ENCODE data around the gene LILRB5. TPM values are rescaled to one million over a fixed set of nuclear protein-coding genes. Genes with fewer than 3 reads are reported as not detected.

Gene LILRB5
- total RNA-seq, 1 experiment from 2014 or later, result not detected

GRCh38 chr19:54203151-54203611 lies 53.9 kb downstream of the LILRB5 start:
- no peak for DNase-seq
- ChIA-PET POLR2A (ENCODE audit: unreplicated experiment) (no interaction called here), CTCF (no interaction called here)
- peak overlapping the region; percentile 85; the same call in 1 of the 2 replicates for H3K27ac ChIP-seq
- no peaks in the 10 kb centered on the region for H3K9me2 ChIP-seq (ENCODE audit: insufficient read depth)
- TF ChIP-seq CTCF (conservative IDR thresholded peaks at IDR 0.05) (no peak), EZH2 (IDR thresholded peaks at IDR 0.05; ENCODE audit: low read depth) (no peak)
- H3K36me3 ChIP-seq (ENCODE audit: low read depth), result peaks cover 61% of the 10 kb centered on the region
- H2AFZ ChIP-seq, result no peak overlapping the region
- intact Hi-C loops (cut with micrococcal nuclease; ENCODE audit: unreplicated experiment), result no loop called here
- peak overlapping the region; percentile 94 for H3K4me2 ChIP-seq
- H4K20me1 ChIP-seq (ENCODE audit: insufficient read depth), result peaks cover 72% of the 10 kb centered on the region
- no TSS peak for BruUV-seq (replicated peaks)
- H3F3A ChIP-seq (ENCODE audit: insufficient read depth, low read depth), result peaks cover 74% of the 10 kb centered on the region
- H3K4me1 ChIP-seq (replicated peaks; ENCODE audit: insufficient read depth), result peaks cover 47% of the 10 kb centered on the region
- no peaks in the 10 kb centered on the region for H3K9me3 ChIP-seq (ENCODE audit: insufficient read depth, low read depth)
- peaks cover 62% of the 10 kb centered on the region for H3K79me2 ChIP-seq (ENCODE audit: low read depth)
- peak overlapping the region; percentile 82; the same call in 1 of the 2 replicates for H3K4me3 ChIP-seq
- H3K27me3 ChIP-seq (ENCODE audit: insufficient read depth, low read depth), result no peaks in the 10 kb centered on the region

- ChIA-PET CTCF (no interaction called here), POLR2A (ENCODE audit: unreplicated experiment) (interaction anchor here (0.6 to 2.5 kb wide), 2 partner anchors 13 to 37 kb away, joined by 4 to 14 read pairs; partner anchors contain the start of gene MBOAT7)
- peak overlapping the region; percentile 85 for H3K27ac ChIP-seq
- H3F3A ChIP-seq (ENCODE audit: insufficient read depth, low read depth), result peaks cover 64% of the 10 kb centered on the region
- H2AFZ ChIP-seq, result no peak overlapping the region
- no peaks in the 10 kb centered on the region for H3K27me3 ChIP-seq (ENCODE audit: insufficient read depth, low read depth)
- H3K4me3 ChIP-seq, result peak overlapping the region; percentile 82
- H3K4me2 ChIP-seq, result peak overlapping the region; percentile 94
- peaks cover 60% of the 10 kb centered on the region for H4K20me1 ChIP-seq (ENCODE audit: insufficient read depth)
- H3K9me3 ChIP-seq (ENCODE audit: insufficient read depth, low read depth), result no peaks in the 10 kb centered on the region
- peaks cover 60% of the 10 kb centered on the region for H3K36me3 ChIP-seq (ENCODE audit: low read depth)
- no peak for DNase-seq
- TF ChIP-seq CTCF (conservative IDR thresholded peaks at IDR 0.05), result no peak
- no peak for TF ChIP-seq EZH2 (IDR thresholded peaks at IDR 0.05; ENCODE audit: low read depth)
- no TSS peak for BruUV-seq (replicated peaks)
- H3K9me2 ChIP-seq (ENCODE audit: insufficient read depth), result no peaks in the 10 kb centered on the region
- intact Hi-C loops (cut with micrococcal nuclease; ENCODE audit: unreplicated experiment), result no loop called here
- peaks cover 62% of the 10 kb centered on the region for H3K79me2 ChIP-seq (ENCODE audit: low read depth)
- H3K4me1 ChIP-seq (replicated peaks; ENCODE audit: insufficient read depth), result peaks cover 40% of the 10 kb centered on the region
Measured at GRCh38 chr19:54201980-54202379, 55.1 kb downstream of the LILRB5 start.

GRCh38 chr19:54201172-54201701 lies 55.8 kb downstream of the LILRB5 start:
- Histone ChIP-seq H3K27ac (peak overlapping the region; percentile 85), H3K4me3 (peak overlapping the region; percentile 82), H3K36me3 (ENCODE audit: low read depth) (peaks cover 52% of the 10 kb centered on the region), H3K79me2 (ENCODE audit: low read depth) (peaks cover 55% of the 10 kb centered on the region), H4K20me1 (ENCODE audit: insufficient read depth) (peaks cover 52% of the 10 kb centered on the region), H3F3A (ENCODE audit: insufficient read depth, low read depth) (peaks cover 62% of the 10 kb centered on the region), H3K4me1 (replicated peaks; ENCODE audit: insufficient read depth) (peaks cover 40% of the 10 kb centered on the region), H3K27me3 (ENCODE audit: insufficient read depth, low read depth) (no peaks in the 10 kb centered on the region), H3K9me3 (ENCODE audit: insufficient read depth, low read depth) (no peaks in the 10 kb centered on the region), H3K4me2 (peak overlapping the region; percentile 94), H3K9me2 (ENCODE audit: insufficient read depth) (no peaks in the 10 kb centered on the region), H2AFZ (no peak overlapping the region)
- ChIA-PET POLR2A (ENCODE audit: unreplicated experiment) (interaction anchor here (0.9 to 2.5 kb wide), 3 partner anchors 12 to 64 kb away, joined by 5 to 14 read pairs (median 6); partner anchors contain the start of genes CNOT3 and MBOAT7), CTCF (no interaction called here)
- DNase-seq, result no peak
- intact Hi-C loops (cut with micrococcal nuclease; ENCODE audit: unreplicated experiment), result no loop called here
- TF ChIP-seq EZH2 (IDR thresholded peaks at IDR 0.05; ENCODE audit: low read depth) (no peak), CTCF (conservative IDR thresholded peaks at IDR 0.05) (no peak)
- TSS peak; percentile 45 for BruUV-seq (replicated peaks)

Small RNA genes within 50 kb of the gene (microRNA-seq; reads per million reads assigned to microRNA genes)
- gene MIR4752 (ENCODE audit: borderline number of aligned reads, borderline replicate concordance), result not detected

Other genes starting within 250 kb of the LILRB5 start
- gene VSTM1, start 193.4 kb downstream of the LILRB5 start, total RNA-seq (2021), result 0.59 TPM in 1 of 2 replicates, not detected in the other
- gene TARM1, start 175.9 kb downstream of the LILRB5 start, total RNA-seq (2021), result not detected in 2 replicates
- 0.87 and 2.4 TPM in 2 replicates for gene OSCAR, start 156.5 kb downstream of the LILRB5 start, total RNA-seq (2021)
- gene NDUFA3, start 154.4 kb downstream of the LILRB5 start, total RNA-seq (2021), result 119 and 134 TPM in 2 replicates
- 35.8 and 47.4 TPM in 2 replicates for gene TFPT, start 141.6 kb downstream of the LILRB5 start, total RNA-seq (2021)
- 86.1 and 109 TPM in 2 replicates for gene PRPF31, start 141.5 kb downstream of the LILRB5 start, total RNA-seq (2021)
- gene CNOT3, start 119.5 kb downstream of the LILRB5 start, total RNA-seq (2021), result 83.0 and 89.1 TPM in 2 replicates
- gene LENG1, start 97.6 kb downstream of the LILRB5 start, total RNA-seq (2021), result 5.0 and 6.7 TPM in 2 replicates
- gene TMC4, start 84.1 kb downstream of the LILRB5 start, total RNA-seq (2021), result 175 and 194 TPM in 2 replicates
- 488 and 494 TPM in 2 replicates for gene MBOAT7, start 67.7 kb downstream of the LILRB5 start, total RNA-seq (2021)
- 134 and 162 TPM in 2 replicates for gene TSEN34, start 66.0 kb downstream of the LILRB5 start, total RNA-seq (2021)
- 1,266 and 1,888 TPM in 2 replicates for gene RPS9, start 56.4 kb downstream of the LILRB5 start, total RNA-seq (2021)
- gene LILRB3, start 34.3 kb downstream of the LILRB5 start, total RNA-seq (2021), result not detected in 2 replicates
- not detected in 2 replicates for gene LILRA6, start 14.5 kb downstream of the LILRB5 start, total RNA-seq (2021)
- gene LILRB2, start 23.8 kb upstream of the LILRB5 start, total RNA-seq (2021), result not detected in 2 replicates
- not detected in 2 replicates for gene LILRA5, start 55.9 kb upstream of the LILRB5 start, total RNA-seq (2021)
- gene LILRA4, start 81.9 kb upstream of the LILRB5 start, total RNA-seq (2021), result not detected in 2 replicates
- gene LAIR1, start 107.7 kb upstream of the LILRB5 start, total RNA-seq (2021), result not detected in 2 replicates
- gene TTYH1, start 158.2 kb upstream of the LILRB5 start, total RNA-seq (2021), result 1.6 and 2.4 TPM in 2 replicates
- gene LENG8, start 191.9 kb upstream of the LILRB5 start, total RNA-seq (2021), result 274 and 279 TPM in 2 replicates
- gene LENG9, start 206.5 kb upstream of the LILRB5 start, total RNA-seq (2021), result 7.0 and 8.9 TPM in 2 replicates
- 25.1 and 48.5 TPM in 2 replicates for gene CDC42EP5, start 216.0 kb upstream of the LILRB5 start, total RNA-seq (2021)
- not detected in 2 replicates for gene LAIR2, start 245.6 kb upstream of the LILRB5 start, total RNA-seq (2021)

All from PC-9 (cell line).